ENCODE data around the gene GOLGB1.

Gene GOLGB1

DNA sequence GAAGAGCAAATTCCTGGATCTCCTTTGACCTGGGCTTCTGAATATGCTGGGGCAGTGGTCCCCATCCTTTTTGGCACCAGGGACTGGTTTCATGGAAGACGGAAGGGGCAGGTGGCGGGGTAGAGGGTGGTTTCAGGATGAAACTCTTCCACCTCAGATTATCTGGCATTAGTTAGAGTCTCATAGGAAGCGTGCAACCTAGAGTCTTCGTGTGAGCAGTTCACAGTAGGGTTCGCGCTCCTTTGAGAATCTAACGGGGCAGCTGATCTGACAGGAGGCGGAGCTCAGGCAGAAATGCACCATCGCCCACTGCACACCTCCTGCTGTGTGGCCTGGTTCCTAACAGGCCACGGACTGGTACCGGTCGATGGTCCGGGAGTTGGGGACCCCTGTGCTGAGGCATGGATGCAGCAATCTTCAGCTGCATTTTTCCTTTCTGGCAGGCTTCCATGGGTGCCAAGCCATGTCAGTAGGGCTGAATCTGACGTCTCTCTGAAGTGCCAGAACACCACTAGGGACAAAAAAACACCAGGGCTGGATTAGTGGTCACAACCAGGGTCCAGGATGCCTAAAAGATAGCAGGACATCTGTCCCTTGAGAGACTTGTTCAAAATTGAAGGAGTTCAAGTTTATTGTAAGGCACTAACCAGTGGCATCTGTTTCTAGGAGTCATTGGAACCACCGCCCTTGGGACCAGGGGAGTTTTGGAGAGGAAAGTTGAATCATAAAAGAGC lies 8.4 kb upstream of the GOLGB1 start:
- DNase-seq (ENCODE audit: extremely low spot score) = no peak
- TF ChIP-seq, protein P1, sequence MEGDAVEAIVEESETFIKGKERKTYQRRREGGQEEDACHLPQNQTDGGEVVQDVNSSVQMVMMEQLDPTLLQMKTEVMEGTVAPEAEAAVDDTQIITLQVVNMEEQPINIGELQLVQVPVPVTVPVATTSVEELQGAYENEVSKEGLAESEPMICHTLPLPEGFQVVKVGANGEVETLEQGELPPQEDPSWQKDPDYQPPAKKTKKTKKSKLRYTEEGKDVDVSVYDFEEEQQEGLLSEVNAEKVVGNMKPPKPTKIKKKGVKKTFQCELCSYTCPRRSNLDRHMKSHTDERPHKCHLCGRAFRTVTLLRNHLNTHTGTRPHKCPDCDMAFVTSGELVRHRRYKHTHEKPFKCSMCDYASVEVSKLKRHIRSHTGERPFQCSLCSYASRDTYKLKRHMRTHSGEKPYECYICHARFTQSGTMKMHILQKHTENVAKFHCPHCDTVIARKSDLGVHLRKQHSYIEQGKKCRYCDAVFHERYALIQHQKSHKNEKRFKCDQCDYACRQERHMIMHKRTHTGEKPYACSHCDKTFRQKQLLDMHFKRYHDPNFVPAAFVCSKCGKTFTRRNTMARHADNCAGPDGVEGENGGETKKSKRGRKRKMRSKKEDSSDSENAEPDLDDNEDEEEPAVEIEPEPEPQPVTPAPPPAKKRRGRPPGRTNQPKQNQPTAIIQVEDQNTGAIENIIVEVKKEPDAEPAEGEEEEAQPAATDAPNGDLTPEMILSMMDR (IDR thresholded peaks at IDR 0.05; ENCODE audit: control extremely low read depth, extremely low read depth, low read depth, missing control alignments) = no peak
- ChIA-PET CTCF (interaction anchor here (1.1 kb wide), 1 partner anchor 30 kb away, joined by 3 read pairs; no protein-coding TSS in a partner anchor), POLR2A (no interaction called here)

DNA sequence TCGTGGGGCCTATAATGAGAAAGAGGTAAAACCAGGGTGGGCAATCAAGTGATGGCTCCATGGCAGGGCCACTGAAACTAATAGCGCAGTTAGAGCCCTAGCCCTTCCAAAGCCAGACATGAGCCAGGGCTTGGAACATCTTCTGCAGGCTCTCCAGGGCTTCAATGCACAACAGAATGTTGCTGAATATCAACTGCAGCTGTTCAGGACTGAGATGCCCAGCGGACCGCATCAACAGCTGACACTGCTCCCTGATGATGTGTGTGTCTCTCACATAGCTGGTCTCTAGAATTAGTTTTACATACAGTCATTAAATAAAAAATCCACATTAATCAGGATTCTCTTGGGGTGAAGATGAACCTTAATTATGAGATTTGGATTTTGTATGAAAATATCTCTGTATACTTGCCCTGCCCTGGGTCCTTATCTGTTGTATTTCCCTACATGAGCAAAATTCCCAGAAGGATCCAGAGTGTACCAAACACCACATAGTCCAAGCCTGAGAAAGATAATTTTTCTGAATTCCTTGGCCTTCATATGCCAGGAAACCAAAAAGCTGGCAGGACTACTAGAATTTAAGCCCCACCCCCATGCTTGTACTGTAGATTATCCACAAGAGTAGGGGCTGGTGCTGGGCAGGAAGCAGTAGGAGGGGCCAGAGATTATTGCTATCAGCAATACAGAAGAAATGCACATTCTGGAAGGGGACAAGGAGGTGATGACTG lies 7.7 kb upstream of the GOLGB1 start:
- no peak for DNase-seq (ENCODE audit: extremely low spot score)
- POLR2A ChIA-PET = no interaction called here
- CTCF ChIA-PET = interaction anchor here (1.0 to 1.6 kb wide), 3 partner anchors 13 to 21 kb away, joined by 3 read pairs; no protein-coding TSS in a partner anchor
- TF ChIP-seq, protein P1 (IDR thresholded peaks at IDR 0.05; ENCODE audit: control extremely low read depth, extremely low read depth, low read depth, missing control alignments) = no peak

DNA sequence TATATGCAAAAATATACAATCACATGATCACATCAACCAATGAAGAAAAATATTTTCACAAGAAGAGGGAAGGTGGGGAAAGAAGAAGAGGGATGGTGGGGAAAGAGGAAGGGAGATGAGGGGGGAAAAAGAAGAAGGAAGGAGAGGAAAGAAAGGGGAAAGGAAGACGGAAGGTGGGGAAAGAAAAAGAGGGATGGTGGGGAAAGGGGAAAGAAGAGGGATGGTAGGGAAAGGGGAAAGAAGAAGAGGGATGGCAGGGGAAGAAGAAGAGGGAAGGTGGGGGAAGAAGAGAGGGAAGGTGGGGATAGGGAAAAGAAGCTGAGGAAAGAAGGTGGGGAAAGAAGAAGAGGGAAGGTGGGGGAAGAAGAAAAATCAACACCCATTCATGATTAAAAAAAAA lies 3.2 kb upstream of the GOLGB1 start:
- CTCF ChIA-PET = no interaction called here
- POLR2A ChIA-PET = no interaction called here
- TF ChIP-seq, protein P1 (IDR thresholded peaks at IDR 0.05; ENCODE audit: control extremely low read depth, extremely low read depth, low read depth, missing control alignments) = no peak
- no peak for DNase-seq (ENCODE audit: extremely low spot score)

DNA sequence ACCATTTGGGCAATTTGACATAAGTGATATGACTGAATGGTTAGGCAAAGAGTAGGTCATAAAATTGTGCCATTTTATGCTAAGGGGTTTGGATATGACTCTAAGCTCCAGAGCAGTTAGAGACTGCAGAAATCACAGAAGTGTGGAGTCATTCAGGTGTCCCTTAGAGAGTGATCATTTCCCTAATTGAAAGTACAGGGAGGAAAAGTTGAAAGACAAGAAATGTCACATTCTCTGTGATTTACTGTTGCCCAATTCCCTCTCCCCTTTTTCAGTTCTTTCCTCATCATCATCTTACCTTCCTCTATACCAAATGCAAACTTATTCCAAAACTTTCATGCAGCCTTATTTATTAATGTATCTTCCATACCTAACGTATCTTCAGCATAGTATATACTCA lies 2.7 kb upstream of the GOLGB1 start:
- POLR2A ChIA-PET = no interaction called here
- CTCF ChIA-PET = interaction anchor here (1.0 kb wide), 1 partner anchor 9 kb away, joined by 4 read pairs; no protein-coding TSS in a partner anchor
- DNase-seq (ENCODE audit: extremely low spot score) = no peak
- TF ChIP-seq, protein P1 (IDR thresholded peaks at IDR 0.05; ENCODE audit: control extremely low read depth, extremely low read depth, low read depth, missing control alignments) = no peak

DNA sequence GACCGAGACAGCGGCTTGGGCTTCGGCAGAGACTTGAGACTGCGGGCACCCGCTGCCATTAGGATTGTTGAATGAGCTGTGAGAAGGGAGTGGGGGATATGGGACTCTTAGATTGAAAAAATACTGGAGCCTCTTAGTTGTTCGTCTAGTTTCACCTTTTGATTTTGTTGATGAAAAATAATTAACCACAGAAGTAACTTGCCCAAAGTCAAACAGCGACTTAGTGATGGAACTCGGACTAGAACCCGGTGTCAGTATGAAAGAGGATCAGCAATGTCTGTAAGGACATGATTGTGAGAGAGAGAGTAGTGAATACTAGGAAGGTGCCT lies 510 bp upstream of the GOLGB1 start:
- ChIA-PET CTCF (interaction anchor here (0.8 to 1.8 kb wide), 3 partner anchors 14 to 245 kb away, joined by 3 to 4 read pairs (median 3); no protein-coding TSS in a partner anchor), POLR2A (no interaction called here)
- DNase-seq (ENCODE audit: extremely low spot score) = no peak
- TF ChIP-seq, protein P1 (IDR thresholded peaks at IDR 0.05; ENCODE audit: control extremely low read depth, extremely low read depth, low read depth, missing control alignments) = no peak

DNA sequence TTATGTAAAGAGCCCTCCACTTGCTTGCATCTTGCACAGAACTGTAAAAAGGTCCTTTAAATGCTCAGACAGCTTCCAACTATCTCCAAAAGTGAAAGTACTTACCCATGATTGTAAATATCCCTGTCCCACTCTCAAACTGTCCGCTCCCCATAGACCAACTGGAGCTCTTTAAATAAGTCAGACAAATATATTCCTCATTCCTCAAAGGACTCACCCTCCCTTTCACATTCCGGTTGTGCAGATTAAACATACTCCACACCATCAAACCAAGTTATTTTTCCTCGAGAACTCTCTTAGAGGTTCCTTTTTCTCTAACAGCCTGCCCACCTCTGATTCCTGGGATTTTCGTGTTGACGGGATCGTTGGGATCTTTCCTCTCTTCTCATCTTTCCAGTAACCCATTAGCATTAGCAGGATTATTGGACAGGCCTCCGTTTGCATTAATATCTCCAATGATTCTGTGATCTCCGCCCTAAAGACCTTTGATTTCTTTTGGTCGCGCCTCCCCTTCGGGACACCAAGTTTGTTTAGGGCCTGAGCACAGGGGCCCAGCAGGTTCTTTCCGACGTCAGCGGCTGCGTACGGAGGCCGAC lies 763 bp downstream of the GOLGB1 start:
- no peak for DNase-seq (ENCODE audit: extremely low spot score)
- TF ChIP-seq, protein P1 (IDR thresholded peaks at IDR 0.05; ENCODE audit: control extremely low read depth, extremely low read depth, low read depth, missing control alignments) = no peak
- ChIA-PET POLR2A (interaction anchor here (0.6 to 1.2 kb wide), 3 partner anchors 21 to 479 kb away, joined by 3 to 5 read pairs (median 3); partner anchors contain the start of gene HCLS1), CTCF (interaction anchor here (0.7 to 1.2 kb wide), 2 partner anchors 23 to 49 kb away, joined by 3 read pairs; no protein-coding TSS in a partner anchor)

Data from GM10248 (cell line).